ENCODE measurements around the gene ZFP42.
"Not testable (repeated sequence)": the region's sequence is repeated elsewhere in the genome, so short reads cannot be mapped to it uniquely, and the experiment has no call there.

The ZFP42 gene

DNA sequence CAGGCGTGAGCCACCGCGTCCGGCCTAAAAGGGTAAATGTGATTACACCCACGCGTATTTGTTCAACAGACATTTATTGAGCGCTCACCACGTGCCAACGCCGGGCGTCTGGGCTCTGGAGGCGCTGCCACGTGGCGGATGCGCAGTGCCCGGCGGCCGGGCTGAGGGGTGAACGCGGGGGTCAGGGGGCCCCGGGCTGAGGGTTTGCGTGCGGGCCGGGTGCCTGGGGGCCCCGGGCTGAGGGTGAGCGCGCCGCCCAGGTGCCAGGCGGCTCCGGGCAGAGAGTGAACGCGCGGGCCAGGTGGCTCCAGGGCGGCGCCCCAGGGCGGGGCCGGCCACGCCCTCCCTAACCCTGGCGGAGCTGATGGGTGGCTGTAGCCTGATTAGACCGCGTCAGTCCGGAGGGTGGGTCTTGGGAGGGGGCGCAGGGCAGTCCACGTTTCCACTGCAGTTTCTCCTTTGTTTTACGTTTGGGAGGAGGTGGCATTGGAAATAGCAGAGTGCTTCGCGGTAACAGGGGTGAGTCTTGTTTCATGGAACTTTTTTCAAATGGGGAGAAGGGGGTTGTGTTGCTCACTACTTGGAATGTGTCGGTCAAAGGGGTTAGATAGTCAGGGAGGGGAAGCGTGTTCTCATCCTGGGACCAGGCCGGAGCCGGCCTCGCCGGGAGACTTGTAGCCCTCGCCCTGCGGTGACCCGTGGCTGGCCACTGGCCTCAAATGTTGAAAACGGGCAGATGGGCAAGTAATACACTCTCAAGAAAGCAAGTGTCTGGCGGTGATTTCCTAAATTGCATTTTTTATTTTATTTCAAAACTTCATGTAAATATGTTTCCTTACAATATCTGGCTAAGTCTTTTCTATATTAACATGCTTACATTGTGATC is at the start of gene ZFP42:
Gene ZFP42, plus strand, starts transcription at position 450 of the 886 bp plus-strand sequence. CDS start 7,037 bp downstream, outside the sequence.
- Histone ChIP-seq H3K4me3 (ENCODE audit: low read length) (peak within 1 kb of the TSS; percentile 73; the same call in 1 of the 2 replicates), H3K27me3 (ENCODE audit: insufficient read depth, low read length) (no peaks in the 10 kb centered on the region), H3K36me3 (ENCODE audit: insufficient read depth, low read depth, low read length) (peaks cover 22% of the 10 kb centered on the region; the same call in 1 of the 2 replicates), H3K4me1 (ENCODE audit: insufficient read depth, low read length) (no peaks in the 10 kb centered on the region), H3K27ac (ENCODE audit: low read length) (no peak within 1 kb of the TSS), H3K9ac (ENCODE audit: low read depth, low read length) (peak within 1 kb of the TSS; percentile 93; the same call in 1 of the 2 replicates), H3K9me3 (ENCODE audit: insufficient read depth, low read depth, low read length) (no peaks in the 10 kb centered on the region)

GRCh38 chr4:187961171-187961570 is 34.4 kb upstream of the ZFP42 start:
- H3K36me3 ChIP-seq (ENCODE audit: insufficient read depth, low read depth, low read length): no peaks in the 10 kb centered on the region
- no peaks in the 10 kb centered on the region for H3K27me3 ChIP-seq (ENCODE audit: insufficient read depth, low read length)
- no peak overlapping the region for H3K9ac ChIP-seq (ENCODE audit: low read depth, low read length)
- no peaks in the 10 kb centered on the region for H3K9me3 ChIP-seq (ENCODE audit: insufficient read depth, low read depth, low read length)
- H3K4me1 ChIP-seq (ENCODE audit: insufficient read depth, low read length): no peaks in the 10 kb centered on the region
- H3K27ac ChIP-seq (ENCODE audit: low read length): no peak overlapping the region
- H3K4me3 ChIP-seq (ENCODE audit: low read length): no peak overlapping the region

DNA sequence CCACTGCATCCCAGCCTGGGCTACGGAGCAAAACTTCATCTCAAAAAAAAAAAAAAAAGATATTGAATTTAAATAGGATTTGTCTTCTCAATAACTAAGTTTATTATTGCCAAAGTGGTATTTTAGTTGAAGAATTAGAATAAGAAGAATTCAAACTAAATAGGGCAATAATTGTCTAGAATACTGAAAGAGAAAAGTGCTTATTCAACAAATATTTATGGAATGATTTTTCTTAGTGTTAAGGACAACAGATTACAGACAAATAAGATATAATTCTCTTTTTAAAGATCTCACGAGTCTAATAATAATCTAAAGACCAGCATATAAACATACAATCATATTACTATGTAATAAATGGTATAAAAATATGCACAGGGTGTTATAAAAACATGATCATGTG is 33.6 kb upstream of the ZFP42 start:
- Histone ChIP-seq H3K9ac (ENCODE audit: low read depth, low read length) (no peak overlapping the region), H3K27me3 (ENCODE audit: insufficient read depth, low read length) (no peaks in the 10 kb centered on the region), H3K9me3 (ENCODE audit: insufficient read depth, low read depth, low read length) (no peaks in the 10 kb centered on the region), H3K36me3 (ENCODE audit: insufficient read depth, low read depth, low read length) (no peaks in the 10 kb centered on the region), H3K4me1 (ENCODE audit: insufficient read depth, low read length) (no peaks in the 10 kb centered on the region), H3K27ac (ENCODE audit: low read length) (no peak overlapping the region), H3K4me3 (ENCODE audit: low read length) (no peak overlapping the region)

GRCh38 chr4:187962926-187963325 is 32.6 kb upstream of the ZFP42 start:
- no peak overlapping the region for H3K4me3 ChIP-seq (ENCODE audit: low read length)
- H3K9me3 ChIP-seq (ENCODE audit: insufficient read depth, low read depth, low read length): no peaks in the 10 kb centered on the region
- no peaks in the 10 kb centered on the region for H3K27me3 ChIP-seq (ENCODE audit: insufficient read depth, low read length)

DNA sequence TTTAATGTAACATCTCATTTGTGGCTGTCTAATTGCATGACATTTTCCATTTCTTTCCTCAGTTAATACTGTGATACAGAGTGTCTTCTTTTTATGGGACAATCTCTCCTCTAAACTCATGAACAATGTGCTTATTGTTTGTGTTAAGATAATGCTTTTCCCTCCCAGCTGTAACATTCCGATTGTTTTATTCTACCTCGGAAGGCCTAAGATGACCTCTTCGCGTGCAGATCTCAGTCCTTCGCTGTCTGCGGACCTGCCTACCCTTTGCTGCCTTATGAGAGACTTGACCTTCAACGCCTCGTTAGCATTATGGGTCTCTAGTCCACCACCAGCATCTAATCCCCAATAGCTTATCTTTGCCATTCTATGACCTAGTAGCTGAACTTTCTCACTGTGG is 29.8 kb upstream of the ZFP42 start:
- Histone ChIP-seq H3K27ac (ENCODE audit: low read length) (no peak overlapping the region), H3K4me3 (ENCODE audit: low read length) (no peak overlapping the region), H3K9me3 (ENCODE audit: insufficient read depth, low read depth, low read length) (no peaks in the 10 kb centered on the region), H3K36me3 (ENCODE audit: insufficient read depth, low read depth, low read length) (no peaks in the 10 kb centered on the region), H3K27me3 (ENCODE audit: insufficient read depth, low read length) (no peaks in the 10 kb centered on the region), H3K4me1 (ENCODE audit: insufficient read depth, low read length) (no peaks in the 10 kb centered on the region), H3K9ac (ENCODE audit: low read depth, low read length) (no peak overlapping the region)

More at GRCh38 chr4:187962926-187963325, 32.6 kb upstream of the ZFP42 start:
- Histone ChIP-seq H3K4me1 (ENCODE audit: insufficient read depth, low read length) (no peaks in the 10 kb centered on the region), H3K9ac (ENCODE audit: low read depth, low read length) (no peak overlapping the region), H3K36me3 (ENCODE audit: insufficient read depth, low read depth, low read length) (no peaks in the 10 kb centered on the region), H3K27ac (ENCODE audit: low read length) (no peak overlapping the region)

DNA sequence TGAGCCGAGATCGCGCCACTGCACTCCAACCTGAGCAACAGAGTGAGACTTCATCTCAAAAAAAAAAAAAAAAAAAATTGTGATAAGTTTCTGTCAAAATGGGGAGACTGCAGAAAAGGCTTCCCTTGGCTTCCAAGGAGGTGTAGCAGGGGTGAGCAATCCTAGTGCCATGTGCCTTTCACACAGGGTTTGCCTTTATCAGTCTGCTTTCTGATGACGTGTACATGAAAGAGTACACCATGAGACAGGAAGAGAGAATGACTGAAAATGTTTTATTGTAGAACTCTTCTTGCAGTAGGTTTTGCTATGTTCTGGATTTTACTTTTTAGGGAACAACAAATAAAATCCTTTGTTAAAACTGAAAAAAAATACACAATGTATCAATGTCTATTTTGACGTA is 23.4 kb upstream of the ZFP42 start:
- no peak overlapping the region for H3K9ac ChIP-seq (ENCODE audit: low read depth, low read length)
- H3K36me3 ChIP-seq (ENCODE audit: insufficient read depth, low read depth, low read length): no peaks in the 10 kb centered on the region
- no peaks in the 10 kb centered on the region for H3K27me3 ChIP-seq (ENCODE audit: insufficient read depth, low read length)
- H3K4me3 ChIP-seq (ENCODE audit: low read length): no peak overlapping the region
- H3K9me3 ChIP-seq (ENCODE audit: insufficient read depth, low read depth, low read length): no peaks in the 10 kb centered on the region
- H3K4me1 ChIP-seq (ENCODE audit: insufficient read depth, low read length): no peaks in the 10 kb centered on the region
- no peak overlapping the region for H3K27ac ChIP-seq (ENCODE audit: low read length)

DNA sequence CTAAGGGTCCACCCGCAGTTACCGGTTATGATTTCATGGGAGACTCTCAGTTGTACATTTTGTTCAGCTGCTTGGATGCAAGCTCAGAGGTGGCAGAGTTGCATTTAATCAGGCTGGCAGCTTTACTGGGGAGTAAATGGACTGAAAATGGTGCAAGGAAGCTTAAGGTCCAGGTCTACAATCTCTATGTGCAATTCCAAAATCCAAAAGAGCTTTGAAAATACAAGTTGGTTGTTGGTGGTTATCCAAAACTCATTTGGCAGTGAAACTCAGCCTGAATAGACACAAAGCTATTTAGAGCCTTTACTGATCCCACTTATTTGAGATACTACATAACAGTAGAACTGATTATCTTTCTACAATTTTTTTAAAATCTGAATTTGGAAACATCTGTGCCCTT is 11.8 kb upstream of the ZFP42 start:
- H3K4me3 ChIP-seq (ENCODE audit: low read length): no peak overlapping the region
- no peak overlapping the region for H3K9ac ChIP-seq (ENCODE audit: low read depth, low read length)
- no peaks in the 10 kb centered on the region for H3K9me3 ChIP-seq (ENCODE audit: insufficient read depth, low read depth, low read length)
- no peak overlapping the region for H3K27ac ChIP-seq (ENCODE audit: low read length)
- H3K36me3 ChIP-seq (ENCODE audit: insufficient read depth, low read depth, low read length): no peaks in the 10 kb centered on the region
- H3K27me3 ChIP-seq (ENCODE audit: insufficient read depth, low read length): no peaks in the 10 kb centered on the region
- no peaks in the 10 kb centered on the region for H3K4me1 ChIP-seq (ENCODE audit: insufficient read depth, low read length)

DNA sequence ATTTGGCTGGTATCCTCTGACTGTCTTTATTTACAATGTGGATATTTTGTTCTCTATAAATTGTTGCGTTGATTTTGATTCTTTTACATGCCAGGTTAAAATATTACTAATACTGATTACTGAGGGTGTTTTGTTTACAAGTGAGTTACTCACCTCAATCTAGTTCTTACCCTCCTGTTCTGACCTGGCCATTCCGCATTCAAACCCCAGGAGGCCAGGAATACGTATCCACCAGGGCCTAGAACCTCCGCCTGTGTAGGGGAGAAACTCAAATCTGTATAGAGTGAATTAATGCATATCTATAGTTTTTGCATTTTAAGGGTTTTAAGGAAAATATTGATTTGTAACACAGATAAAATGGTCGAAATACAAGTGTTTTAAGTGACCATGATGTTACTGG is 2.6 kb upstream of the ZFP42 start:
- Histone ChIP-seq H3K4me3 (ENCODE audit: low read length) (no peak overlapping the region), H3K9ac (ENCODE audit: low read depth, low read length) (no peak overlapping the region), H3K36me3 (ENCODE audit: insufficient read depth, low read depth, low read length) (no peaks in the 10 kb centered on the region), H3K4me1 (ENCODE audit: insufficient read depth, low read length) (no peaks in the 10 kb centered on the region), H3K27me3 (ENCODE audit: insufficient read depth, low read length) (no peaks in the 10 kb centered on the region), H3K27ac (ENCODE audit: low read length) (no peak overlapping the region), H3K9me3 (ENCODE audit: insufficient read depth, low read depth, low read length) (no peaks in the 10 kb centered on the region)

DNA sequence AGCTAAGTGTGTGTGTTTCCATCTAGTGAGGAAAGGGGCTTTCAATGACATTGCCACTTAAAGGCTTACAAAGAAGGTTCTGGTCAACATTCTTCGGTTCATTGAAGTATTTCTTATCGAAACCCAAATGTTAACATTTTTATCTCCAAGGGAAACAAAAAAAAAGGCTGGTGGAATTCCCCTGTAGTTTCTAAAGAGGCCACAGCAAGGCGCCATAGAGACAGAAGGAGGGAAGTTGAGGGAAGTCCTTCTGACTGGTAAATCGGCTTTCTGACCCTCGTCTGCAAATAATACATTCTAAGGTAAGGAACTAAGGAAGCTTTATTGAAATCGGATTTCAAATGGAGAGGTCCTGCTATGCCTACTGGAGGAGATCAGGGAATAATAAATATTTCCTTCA is 1.7 kb upstream of the ZFP42 start:
- H3K36me3 ChIP-seq (ENCODE audit: insufficient read depth, low read depth, low read length): peaks cover 6% of the 10 kb centered on the region; the same call in 1 of the 2 replicates
- H3K9ac ChIP-seq (ENCODE audit: low read depth, low read length): no peak overlapping the region
- no peaks in the 10 kb centered on the region for H3K9me3 ChIP-seq (ENCODE audit: insufficient read depth, low read depth, low read length)
- no peaks in the 10 kb centered on the region for H3K4me1 ChIP-seq (ENCODE audit: insufficient read depth, low read length)
- no peak overlapping the region for H3K27ac ChIP-seq (ENCODE audit: low read length)
- H3K27me3 ChIP-seq (ENCODE audit: insufficient read depth, low read length): no peaks in the 10 kb centered on the region
- no peak overlapping the region for H3K4me3 ChIP-seq (ENCODE audit: low read length)

GRCh38 chr4:187996502-187997177 is 1.1 kb downstream of the ZFP42 start:
- peaks cover 27% of the 10 kb centered on the region; the same call in 1 of the 2 replicates for H3K36me3 ChIP-seq (ENCODE audit: insufficient read depth, low read depth, low read length)
- no peaks in the 10 kb centered on the region for H3K27me3 ChIP-seq (ENCODE audit: insufficient read depth, low read length)
- H3K9me3 ChIP-seq (ENCODE audit: insufficient read depth, low read depth, low read length): no peaks in the 10 kb centered on the region
- peak overlapping the region; percentile 73; the same call in 1 of the 2 replicates for H3K4me3 ChIP-seq (ENCODE audit: low read length)
- H3K27ac ChIP-seq (ENCODE audit: low read length): no peak overlapping the region
- peak overlapping the region; percentile 93; the same call in 1 of the 2 replicates for H3K9ac ChIP-seq (ENCODE audit: low read depth, low read length)
- no peaks in the 10 kb centered on the region for H3K4me1 ChIP-seq (ENCODE audit: insufficient read depth, low read length)

GRCh38 chr4:187997991-187998390 is 2.4 kb downstream of the ZFP42 start:
- H3K9me3 ChIP-seq (ENCODE audit: insufficient read depth, low read depth, low read length); H3K27ac ChIP-seq (ENCODE audit: low read length); H3K4me1 ChIP-seq (ENCODE audit: insufficient read depth, low read length); H3K27me3 ChIP-seq (ENCODE audit: insufficient read depth, low read length): not testable (repeated sequence)
- peak overlapping the region; percentile 63; the same call in 1 of the 2 replicates for H3K4me3 ChIP-seq (ENCODE audit: low read length)
- H3K9ac ChIP-seq (ENCODE audit: low read depth, low read length): peak overlapping the region; percentile 67; the same call in 1 of the 2 replicates
- H3K36me3 ChIP-seq (ENCODE audit: insufficient read depth, low read depth, low read length): peaks cover 38% of the 10 kb centered on the region; the same call in 1 of the 2 replicates

Measured in iPS-20b (cell line).